ENCODE measurements around the gene PCSK5. TPM values are rescaled to one million over a fixed set of nuclear protein-coding genes. Genes with fewer than 3 reads are reported as not detected.

Gene PCSK5
- total RNA-seq, 1 experiment from 2014 or later: 7.5 TPM

- Histone ChIP-seq H3K79me1 (ENCODE audit: insufficient read depth, low read depth, low read length, poor library complexity, severe bottlenecking) (no peaks in the 10 kb centered on the region), H3T11ph (ENCODE audit: low read length) (no peak overlapping the region), H3K23ac (ENCODE audit: insufficient read length, low read depth, low read length) (no peak overlapping the region), H3K14ac (ENCODE audit: insufficient read depth, low read length) (no peak overlapping the region), H3K27ac (ENCODE audit: insufficient read length, low read depth, low read length) (no peak overlapping the region), H3K9ac (ENCODE audit: extremely low read depth, insufficient read length, low read length) (no peak overlapping the region), H3K4ac (ENCODE audit: low read depth, low read length) (no peak overlapping the region), H3K56ac (ENCODE audit: insufficient read length, low read depth, low read length) (no peak overlapping the region), H2AFZ (ENCODE audit: low read length) (no peak overlapping the region), H2BK20ac (ENCODE audit: low read depth, low read length, poor library complexity, severe bottlenecking) (no peak overlapping the region), H2BK5ac (ENCODE audit: insufficient read length, low read length) (no peak overlapping the region), H2BK15ac (ENCODE audit: low read depth, low read length) (no peak overlapping the region), H3K4me1 (ENCODE audit: insufficient read depth, low read length) (peaks cover 2% of the 10 kb centered on the region; the same call in 1 of the 2 replicates), H2BK120ac (ENCODE audit: low read depth, low read length, poor library complexity, severe bottlenecking) (no peak overlapping the region), H3K9me3 (ENCODE audit: control insufficient read depth, low read depth, low read length) (no peaks in the 10 kb centered on the region), H3K18ac (ENCODE audit: insufficient read length, low read depth, low read length) (no peak overlapping the region), H3K4me2 (ENCODE audit: insufficient read depth, insufficient read length, low read length) (no peak overlapping the region), H3K79me2 (ENCODE audit: insufficient read depth, low read length) (no peaks in the 10 kb centered on the region), H4K20me1 (ENCODE audit: control insufficient read depth, insufficient read depth, insufficient read length) (no peaks in the 10 kb centered on the region), H4K8ac (replicated peaks; ENCODE audit: insufficient read length, low read depth, low read length) (no peak overlapping the region), H3K27me3 (ENCODE audit: insufficient read depth, low read length) (no peaks in the 10 kb centered on the region), H4K91ac (ENCODE audit: insufficient read length, low read depth, low read length) (no peak overlapping the region), H3K23me2 (ENCODE audit: insufficient read length, low read depth, low read length, poor library complexity, severe bottlenecking) (no peaks in the 10 kb centered on the region), H4K5ac (ENCODE audit: insufficient read length, low read depth, low read length) (no peak overlapping the region), H2BK12ac (ENCODE audit: insufficient read length, low read depth, low read length) (no peak overlapping the region), H2AK5ac (ENCODE audit: insufficient read length, low read length) (no peak overlapping the region)
- WGBS (ENCODE audit: extremely low coverage, insufficient read length, low lambda C conversion rate): no CpG with 5 or more reads among the region's 1 CpG
- TF ChIP-seq CTCF (conservative IDR thresholded peaks at IDR 0.05): no peak
- peaks cover 10 to 12% of the 10 kb centered on the region in 2 experiments for H3K4me1 Mint-ChIP-seq
- H3K27me3 Mint-ChIP-seq (ENCODE audit: low read depth): peaks cover 1% of the 10 kb centered on the region; the same call in 1 of the 2 replicates
- no peak overlapping the region for H3K27ac Mint-ChIP-seq
- no peak overlapping the region for H3K4me3 Mint-ChIP-seq
- no peaks in the 10 kb centered on the region; a peak in 1 of 5 replicates for H3K9me3 Mint-ChIP-seq
- peaks cover 0 to 1% (median 0%) of the 10 kb centered on the region in 3 experiments; a peak in 1 of 7 replicates for H3K36me3 Mint-ChIP-seq (ENCODE audit: insufficient read depth in 1 of 3, low read depth in 3 of 3)
- DNase-seq: no peak
Measured at GRCh38 chr9:75881761-75882160, 8.7 kb upstream of the PCSK5 start.

All from H9 (cell line).